Neuronal stem cell (in vitro differentiated cells): ENCODE measurements around the gene USP10.

Experiments used
- DNase-seq: peaks from one replicate; pipeline ENCODE4 v3.0.0-alpha.2; 2013; ENCODE audit warnings: low spot score
- H2AFZ ChIP-seq: one replicate; pipeline ENCODE4 v1.6.1; 2013; ENCODE audit warnings: mild to moderate bottlenecking, low read length, inconsistent platforms
- H2AK5ac ChIP-seq: 2 replicates; pipeline ENCODE4 v1.6.1; 2013; ENCODE audit warnings: low read depth, mild to moderate bottlenecking, inconsistent platforms, low read length, moderate library complexity, mixed read lengths
- H2BK120ac ChIP-seq: 2 replicates; pipeline ENCODE4 v1.6.1; 2013; ENCODE audit warnings: low read depth, mild to moderate bottlenecking, inconsistent platforms, low read length, moderate library complexity, mixed read lengths
- H2BK12ac ChIP-seq: one replicate; pipeline ENCODE4 v1.6.1; 2013; ENCODE audit warnings: low read length, inconsistent platforms
- H2BK15ac ChIP-seq: 2 replicates; pipeline ENCODE4 v1.6.1; 2013; ENCODE audit warnings: mild to moderate bottlenecking, low read length, inconsistent platforms, mixed read lengths
- H2BK5ac ChIP-seq: one replicate; pipeline ENCODE4 v1.6.1; 2013; ENCODE audit warnings: inconsistent platforms, mild to moderate bottlenecking, low read length, moderate library complexity
- H3K14ac ChIP-seq: one replicate; pipeline ENCODE4 v1.6.1; 2013; ENCODE audit warnings: low read length, inconsistent platforms
- H3K18ac ChIP-seq: 2 replicates; pipeline ENCODE4 v1.6.1; 2013; ENCODE audit warnings: low read length, inconsistent platforms
- H3K23ac ChIP-seq: 2 replicates; pipeline ENCODE4 v1.6.1; 2013; ENCODE audit warnings: low read depth, mild to moderate bottlenecking, mixed read lengths, low read length, inconsistent platforms; ENCODE audit not compliant: poor library complexity
- H3K27ac ChIP-seq: replicated peaks from 3 replicates; pipeline ENCODE4 v1.5.1; 2013; ENCODE audit warnings: low read length, inconsistent platforms
- H3K27me3 ChIP-seq, 3 experiments: 2 replicates each; pipeline ENCODE4 v1.6.1; 2013; ENCODE audit warnings: low read length in 3 of 3, mild to moderate bottlenecking in 2 of 3, inconsistent platforms in 1 of 3, low read depth in 1 of 3, mixed read lengths in 1 of 3, moderate library complexity in 1 of 3; ENCODE audit not compliant: control insufficient read depth in 3 of 3, insufficient read depth in 3 of 3
- H3K36me3 ChIP-seq, 2 donors: replicated peaks in 1 of 2; 2 replicates each; pipeline ENCODE4 v1.6.1; 2013; ENCODE audit warnings: low read length in 2 of 2; ENCODE audit not compliant: control insufficient read depth in 2 of 2, insufficient read depth in 2 of 2
- H3K4ac ChIP-seq: 2 replicates; pipeline ENCODE4 v1.6.1; 2013; ENCODE audit warnings: inconsistent platforms, mild to moderate bottlenecking, low read length, moderate library complexity
- H3K4me1 ChIP-seq, 2 donors: 1 replicate in 1 of 2; 2 replicates in 1 of 2; pipeline ENCODE4 v1.6.1; 2013; ENCODE audit warnings: low read length in 2 of 2, low read depth in 1 of 2; ENCODE audit not compliant: control insufficient read depth in 2 of 2, insufficient read depth in 1 of 2
- H3K4me2 ChIP-seq: one replicate; pipeline ENCODE4 v1.6.1; 2013; ENCODE audit warnings: mild to moderate bottlenecking, low read length, inconsistent platforms; ENCODE audit not compliant: insufficient read depth, poor library complexity, severe bottlenecking
- H3K4me3 ChIP-seq, 2 donors: 2 replicates each; pipeline ENCODE4 v1.5.1; 2013; ENCODE audit warnings: low read length in 2 of 2, mild to moderate bottlenecking in 2 of 2, inconsistent platforms in 1 of 2, moderate library complexity in 1 of 2
- H3K79me1 ChIP-seq: one replicate; pipeline ENCODE4 v1.6.1; 2013; ENCODE audit warnings: low read depth, mild to moderate bottlenecking, inconsistent platforms, low read length, moderate library complexity
- H3K9ac ChIP-seq: one replicate; pipeline ENCODE4 v1.6.1; 2013; ENCODE audit warnings: mild to moderate bottlenecking, low read depth, low read length, inconsistent platforms; ENCODE audit not compliant: poor library complexity
- H3K9me3 ChIP-seq, 2 donors: replicated peaks in 1 of 2; 2 replicates each; pipeline versions ENCODE3 to v1.6.1; 2013; ENCODE audit warnings: low read length in 2 of 2, mild to moderate bottlenecking in 2 of 2, inconsistent platforms in 1 of 2, low read depth in 1 of 2, mixed read lengths in 1 of 2, moderate library complexity in 1 of 2; ENCODE audit not compliant: control insufficient read depth in 2 of 2, insufficient read depth in 1 of 2
- H4K8ac ChIP-seq: one replicate; pipeline ENCODE4 v1.6.1; 2013; ENCODE audit warnings: low read depth, mild to moderate bottlenecking, inconsistent platforms, low read length, moderate library complexity
- H4K91ac ChIP-seq: one replicate; pipeline ENCODE4 v1.6.1; 2013; ENCODE audit warnings: low read length, low read depth, mild to moderate bottlenecking, inconsistent platforms; ENCODE audit not compliant: poor library complexity
- WGBS, 2 donors: extraction: QIAGEN DNeasy Blood & Tissue Kit; methylation state at CpG; one replicate each; pipeline ENCODE4 v1.1.7; 2013; ENCODE audit warnings: missing lambda C conversion rate in 2 of 2, mixed read lengths in 1 of 2; ENCODE audit not compliant: insufficient read length in 2 of 2, insufficient replicate concordance in 1 of 2; ENCODE audit errors: extremely low coverage in 2 of 2; 5-methylcytosine and 5-hydroxymethylcytosine counted together

USP10 gene

GRCh38 chr16:84778720-84779119 is 78.9 kb downstream of the USP10 start:
- no peak overlapping the region for H3K9ac ChIP-seq
- no peak overlapping the region for H4K91ac ChIP-seq
- no peak overlapping the region for H3K18ac ChIP-seq
- H3K36me3 ChIP-seq, result peaks cover 37 to 67% of the 10 kb centered on the region in 2 donors
- no peak overlapping the region for H3K4ac ChIP-seq
- no peaks in the 10 kb centered on the region for H3K9me3 ChIP-seq
- H2AFZ ChIP-seq, result no peak overlapping the region
- no peak overlapping the region for H3K27ac ChIP-seq
- no peak overlapping the region for H3K23ac ChIP-seq
- WGBS, 2 donors, result no CpG with 5 or more reads among the region's 18 CpGs
- H2BK120ac ChIP-seq, result no peak overlapping the region
- H3K4me1 ChIP-seq, result no peaks in the 10 kb centered on the region
- no peak overlapping the region for H3K14ac ChIP-seq
- no peak overlapping the region for H3K4me2 ChIP-seq
- H4K8ac ChIP-seq, result no peak overlapping the region
- H3K79me1 ChIP-seq, result no peaks in the 10 kb centered on the region
- H2BK5ac ChIP-seq, result no peak overlapping the region
- no peak overlapping the region for H2BK12ac ChIP-seq
- H3K27me3 ChIP-seq, result no peaks in the 10 kb centered on the region
- no peak for DNase-seq
- H2BK15ac ChIP-seq, result no peak overlapping the region
- H2AK5ac ChIP-seq, result no peak overlapping the region
- no peak overlapping the region for H3K4me3 ChIP-seq

- Histone ChIP-seq H2AFZ (no peak overlapping the region), H3K4me2 (no peak overlapping the region), H3K79me1 (no peaks in the 10 kb centered on the region), H4K8ac (no peak overlapping the region), H3K36me3 (peaks cover 31 to 55% of the 10 kb centered on the region in 2 donors), H3K9me3 (no peaks in the 10 kb centered on the region), H3K4me3 (no peak overlapping the region), H3K14ac (no peak overlapping the region), H3K4ac (no peak overlapping the region), H2BK120ac (no peak overlapping the region), H4K91ac (no peak overlapping the region), H3K27me3 (no peaks in the 10 kb centered on the region), H2AK5ac (no peak overlapping the region), H3K23ac (no peak overlapping the region), H3K4me1 (no peaks in the 10 kb centered on the region), H3K9ac (no peak overlapping the region), H2BK5ac (no peak overlapping the region), H3K18ac (no peak overlapping the region), H3K27ac (no peak overlapping the region), H2BK15ac (no peak overlapping the region), H2BK12ac (no peak overlapping the region)
- DNase-seq, result no peak
- no CpG with 5 or more reads among the region's 11 CpGs for WGBS, 2 donors
These were observed 80.3 kb downstream of the USP10 start for GRCh38 chr16:84780063-84780462.

GRCh38 chr16:84780544-84781376 is 81.0 kb downstream of the USP10 start:
- H3K9me3 ChIP-seq, result no peaks in the 10 kb centered on the region
- peaks cover 24 to 48% of the 10 kb centered on the region in 2 donors for H3K36me3 ChIP-seq
- no peak overlapping the region for H3K18ac ChIP-seq
- no peak overlapping the region for H2BK5ac ChIP-seq
- no peak overlapping the region for H2BK120ac ChIP-seq
- H4K91ac ChIP-seq, result no peak overlapping the region
- no peaks in the 10 kb centered on the region for H3K79me1 ChIP-seq
- no peak for DNase-seq
- H4K8ac ChIP-seq, result no peak overlapping the region
- H3K14ac ChIP-seq, result no peak overlapping the region
- no peak overlapping the region for H3K23ac ChIP-seq
- no peak overlapping the region for H3K4me3 ChIP-seq
- H3K9ac ChIP-seq, result no peak overlapping the region
- H3K4ac ChIP-seq, result no peak overlapping the region
- H3K27me3 ChIP-seq, result no peaks in the 10 kb centered on the region
- no peak overlapping the region for H2AFZ ChIP-seq
- no peak overlapping the region for H2AK5ac ChIP-seq
- H2BK12ac ChIP-seq, result no peak overlapping the region
- H3K4me2 ChIP-seq, result no peak overlapping the region
- no peaks in the 10 kb centered on the region for H3K4me1 ChIP-seq
- no peak overlapping the region for H3K27ac ChIP-seq
- WGBS, 2 donors, result no CpG with 5 or more reads among the region's 12 CpGs
- no peak overlapping the region for H2BK15ac ChIP-seq

- WGBS, 2 donors, result no CpG with 5 or more reads among the region's 2 CpGs
- Histone ChIP-seq H3K4ac (no peak overlapping the region), H3K79me1 (no peaks in the 10 kb centered on the region), H2BK12ac (no peak overlapping the region), H3K18ac (no peak overlapping the region), H2BK5ac (no peak overlapping the region), H3K23ac (no peak overlapping the region), H3K36me3 (peaks cover 8 to 28% of the 10 kb centered on the region in 2 donors), H3K9ac (no peak overlapping the region), H3K9me3 (no peaks in the 10 kb centered on the region), H4K8ac (no peak overlapping the region), H2AK5ac (no peak overlapping the region), H3K4me3 (no peak overlapping the region), H3K4me2 (no peak overlapping the region), H3K27me3 (no peaks in the 10 kb centered on the region), H3K14ac (no peak overlapping the region), H3K4me1 (no peaks in the 10 kb centered on the region), H4K91ac (no peak overlapping the region), H2BK15ac (no peak overlapping the region), H2BK120ac (no peak overlapping the region), H2AFZ (no peak overlapping the region), H3K27ac (no peak overlapping the region)
- no peak for DNase-seq
These were observed 83.0 kb downstream of the USP10 start for GRCh38 chr16:84782846-84783245.
